ENCODE data around the gene IPMK.

The IPMK gene

GRCh38 chr10:58152673-58153263 lies 114.9 kb downstream of the IPMK start:
- no peak for DNase-seq

DNA sequence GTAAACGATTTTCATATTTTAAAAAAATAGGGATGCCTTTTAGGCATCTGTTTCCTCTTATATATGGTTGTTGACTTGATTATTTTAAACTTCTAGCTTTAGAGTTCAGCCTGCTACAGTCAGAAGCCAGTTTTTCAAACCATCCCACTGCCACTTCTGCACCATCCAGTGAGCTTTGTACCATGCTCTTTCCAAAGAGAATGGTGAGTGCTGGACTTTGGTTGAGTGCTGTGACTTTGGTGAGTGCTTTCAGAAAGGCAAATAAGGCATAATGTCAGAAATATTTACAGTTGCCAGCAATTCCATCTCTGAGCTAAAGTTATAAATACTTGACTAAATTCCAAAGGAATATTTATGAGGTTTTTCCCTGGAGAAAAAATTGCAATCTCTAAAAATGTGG lies 117.4 kb downstream of the IPMK start:
- no peak for DNase-seq

DNA sequence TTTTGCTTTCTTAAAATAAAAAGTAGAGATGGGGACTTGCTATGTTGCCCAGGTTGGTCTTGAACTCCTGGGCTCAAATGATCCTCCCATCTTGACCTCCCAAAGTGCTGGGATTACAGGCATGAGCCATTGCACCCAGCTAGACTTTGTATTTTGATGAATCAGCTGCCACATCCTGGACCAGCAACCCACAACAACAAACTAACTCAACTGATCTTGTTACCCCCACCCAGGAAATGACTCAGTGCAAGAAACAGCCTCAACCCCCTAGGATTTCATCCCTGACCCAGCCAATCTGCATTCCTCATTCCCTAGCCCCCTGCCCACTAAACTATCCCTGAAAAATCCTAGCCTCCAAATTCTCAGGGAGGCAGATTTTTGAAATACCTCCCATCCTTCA lies 123.8 kb downstream of the IPMK start:
- DNase-seq, result no peak
